Astrocyte (in vitro differentiated cells and primary cell): Measurements from ENCODE around the gene CELF2. TPM values are rescaled to one million over a fixed set of nuclear protein-coding genes. Genes with fewer than 3 reads are reported as not detected.

Experiments used
- DNase-seq: peaks from one replicate; pipeline ENCODE4 v3.0.0-alpha.2; 2010; ENCODE audit warnings: low read depth
- FAIRE-seq: peaks from 2 replicates; lab custom pipeline; 2011; peaks lifted over from hg19 to GRCh38; lab: Jason Lieb, UNC
- H2AFZ ChIP-seq: 2 replicates; pipeline ENCODE4 v1.6.0; 2012; ENCODE audit warnings: low read depth, low read length, inconsistent platforms
- H3K27ac ChIP-seq: 2 replicates; pipeline ENCODE4 v1.5.1; 2011; ENCODE audit warnings: low read depth, low read length, inconsistent platforms
- H3K27me3 ChIP-seq: 2 replicates; pipeline ENCODE4 v1.6.0; 2011; ENCODE audit warnings: low read length, inconsistent platforms; ENCODE audit not compliant: insufficient read depth
- H3K36me3 ChIP-seq: 2 replicates; pipeline ENCODE4 v1.5.1; 2011; ENCODE audit warnings: low read length, inconsistent platforms; ENCODE audit not compliant: insufficient read depth
- H3K4me1 ChIP-seq: 2 replicates; pipeline ENCODE4 v1.5.1; 2011; ENCODE audit warnings: low read length, inconsistent platforms; ENCODE audit not compliant: insufficient read depth
- H3K4me2 ChIP-seq: 2 replicates; pipeline ENCODE4 v1.6.0; 2012; ENCODE audit warnings: low read length, inconsistent platforms
- H3K4me3 ChIP-seq: 2 replicates; pipeline ENCODE4 v1.5.1; 2011; ENCODE audit warnings: low read depth, mild to moderate bottlenecking, low read length, inconsistent platforms; ENCODE audit not compliant: insufficient read depth
- H3K79me2 ChIP-seq: 2 replicates; pipeline ENCODE4 v1.6.0; 2012; ENCODE audit warnings: mild to moderate bottlenecking, low read length, inconsistent platforms; ENCODE audit not compliant: insufficient read depth
- H3K9ac ChIP-seq: 2 replicates; pipeline ENCODE4 v1.6.0; 2012; ENCODE audit warnings: mild to moderate bottlenecking, low read length, inconsistent platforms
- H3K9me3 ChIP-seq: 2 replicates; pipeline ENCODE4 v1.5.1; 2012; ENCODE audit warnings: low read depth, mild to moderate bottlenecking, low read length, inconsistent platforms; ENCODE audit not compliant: insufficient read depth
- H4K20me1 ChIP-seq: 2 replicates; pipeline ENCODE4 v1.6.0; 2012; ENCODE audit warnings: low read length, inconsistent platforms; ENCODE audit not compliant: insufficient read depth
- H3K27ac Mint-ChIP-seq: one replicate; pipeline ENCODE4 v1.8.0; 2021; ENCODE audit warnings: mild to moderate bottlenecking, mixed read lengths; ENCODE audit not compliant: unreplicated experiment
- H3K27me3 Mint-ChIP-seq: one replicate; pipeline ENCODE4 v1.8.0; 2021; ENCODE audit warnings: low read depth, mixed read lengths; ENCODE audit not compliant: unreplicated experiment
- H3K36me3 Mint-ChIP-seq: one replicate; pipeline ENCODE4 v1.8.0; 2021; ENCODE audit warnings: low read depth, mixed read lengths; ENCODE audit not compliant: unreplicated experiment
- H3K4me1 Mint-ChIP-seq: one replicate; pipeline ENCODE4 v1.8.0; 2021; ENCODE audit warnings: low read depth, mixed read lengths; ENCODE audit not compliant: unreplicated experiment
- H3K4me3 Mint-ChIP-seq: one replicate; pipeline ENCODE4 v1.8.0; 2021; ENCODE audit warnings: mild to moderate bottlenecking, moderate library complexity, mixed read lengths; ENCODE audit not compliant: unreplicated experiment
- H3K9me3 Mint-ChIP-seq: one replicate; pipeline ENCODE4 v1.8.0; 2021; ENCODE audit warnings: mild to moderate bottlenecking, mixed read lengths; ENCODE audit not compliant: unreplicated experiment
- EZH2 ChIP-seq: IDR thresholded peaks from 2 replicates; pipeline ENCODE4 v1.6.1; 2012; ENCODE audit warnings: mild to moderate bottlenecking, low read length, inconsistent platforms; ENCODE audit not compliant: insufficient read depth
- total RNA-seq: library from RNA; stranded (reverse); gene quantifications from 2 replicates; pipeline ENCODE4 v1.2.1, GENCODE V29; 2021
- TF ChIP-seq, protein P1 (sequence below): IDR thresholded peaks from 2 replicates; pipeline ENCODE4 v1.5.1; 2011; ENCODE audit warnings: low read depth, mild to moderate bottlenecking, inconsistent platforms, low read length, moderate library complexity; ENCODE audit not compliant: insufficient read depth

The CELF2 gene
- total RNA-seq, 1 donor from 2014 or later: 76.1 TPM

- Histone ChIP-seq H3K27me3 (no peaks in the 10 kb centered on the region), H2AFZ (no peak overlapping the region)
These were observed 196.7 kb downstream of the CELF2 start for GRCh38 chr10:11214407-11214806.

DNA sequence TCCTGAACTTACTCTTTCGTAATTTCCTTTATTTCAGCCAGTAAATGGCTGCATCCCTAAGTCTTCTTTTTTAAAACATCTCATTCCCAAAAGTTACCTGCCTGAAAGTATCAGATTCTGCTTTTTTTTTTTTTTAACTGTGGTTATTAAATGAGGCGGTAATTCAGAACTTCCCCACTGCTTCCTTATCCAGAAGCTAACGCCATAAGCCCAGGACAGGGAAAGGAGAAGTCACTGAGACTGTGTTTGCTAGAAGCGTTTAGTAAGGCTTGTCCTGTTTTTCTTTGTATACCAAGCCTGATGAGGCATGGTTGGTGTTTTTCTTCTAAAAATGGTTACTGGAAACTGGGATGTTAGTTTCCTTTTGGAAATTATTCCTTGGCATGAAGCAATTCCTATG is 197.8 kb downstream of the CELF2 start:
- Histone ChIP-seq H3K27me3 (no peaks in the 10 kb centered on the region), H3K9me3 (no peaks in the 10 kb centered on the region), H3K36me3 (no peaks in the 10 kb centered on the region), H3K4me3 (no peak overlapping the region), H3K79me2 (no peaks in the 10 kb centered on the region), H3K27ac (no peak overlapping the region), H4K20me1 (no peaks in the 10 kb centered on the region), H3K4me2 (no peak overlapping the region), H2AFZ (no peak overlapping the region), H3K4me1 (no peaks in the 10 kb centered on the region), H3K9ac (no peak overlapping the region)
- Mint-ChIP-seq H3K9me3 (no peaks in the 10 kb centered on the region), H3K27me3 (no peaks in the 10 kb centered on the region), H3K36me3 (peaks cover 9% of the 10 kb centered on the region), H3K4me1 (peaks cover 24% of the 10 kb centered on the region), H3K27ac (no peak overlapping the region), H3K4me3 (no peak overlapping the region)
- no peak for FAIRE-seq
- TF ChIP-seq, protein P1, sequence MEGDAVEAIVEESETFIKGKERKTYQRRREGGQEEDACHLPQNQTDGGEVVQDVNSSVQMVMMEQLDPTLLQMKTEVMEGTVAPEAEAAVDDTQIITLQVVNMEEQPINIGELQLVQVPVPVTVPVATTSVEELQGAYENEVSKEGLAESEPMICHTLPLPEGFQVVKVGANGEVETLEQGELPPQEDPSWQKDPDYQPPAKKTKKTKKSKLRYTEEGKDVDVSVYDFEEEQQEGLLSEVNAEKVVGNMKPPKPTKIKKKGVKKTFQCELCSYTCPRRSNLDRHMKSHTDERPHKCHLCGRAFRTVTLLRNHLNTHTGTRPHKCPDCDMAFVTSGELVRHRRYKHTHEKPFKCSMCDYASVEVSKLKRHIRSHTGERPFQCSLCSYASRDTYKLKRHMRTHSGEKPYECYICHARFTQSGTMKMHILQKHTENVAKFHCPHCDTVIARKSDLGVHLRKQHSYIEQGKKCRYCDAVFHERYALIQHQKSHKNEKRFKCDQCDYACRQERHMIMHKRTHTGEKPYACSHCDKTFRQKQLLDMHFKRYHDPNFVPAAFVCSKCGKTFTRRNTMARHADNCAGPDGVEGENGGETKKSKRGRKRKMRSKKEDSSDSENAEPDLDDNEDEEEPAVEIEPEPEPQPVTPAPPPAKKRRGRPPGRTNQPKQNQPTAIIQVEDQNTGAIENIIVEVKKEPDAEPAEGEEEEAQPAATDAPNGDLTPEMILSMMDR: no peak
- TF ChIP-seq EZH2: no peak
- no peak for DNase-seq

More at GRCh38 chr10:11214407-11214806, 196.7 kb downstream of the CELF2 start:
- H3K36me3 ChIP-seq: no peaks in the 10 kb centered on the region
- Mint-ChIP-seq H3K36me3 (peaks cover 9% of the 10 kb centered on the region), H3K27me3 (no peaks in the 10 kb centered on the region), H3K4me1 (peaks cover 27% of the 10 kb centered on the region), H3K27ac (no peak overlapping the region), H3K9me3 (no peaks in the 10 kb centered on the region), H3K4me3 (no peak overlapping the region)
- H3K27ac ChIP-seq: no peak overlapping the region
- H3K9me3 ChIP-seq: no peaks in the 10 kb centered on the region
- TF ChIP-seq, protein P1: no peak
- no peak for TF ChIP-seq EZH2
- no peaks in the 10 kb centered on the region for H4K20me1 ChIP-seq
- no peaks in the 10 kb centered on the region for H3K4me1 ChIP-seq
- FAIRE-seq (no peak), DNase-seq (no peak)
- no peak overlapping the region for H3K9ac ChIP-seq
- H3K79me2 ChIP-seq: no peaks in the 10 kb centered on the region
- H3K4me3 ChIP-seq: no peak overlapping the region
- H3K4me2 ChIP-seq: no peak overlapping the region

DNA sequence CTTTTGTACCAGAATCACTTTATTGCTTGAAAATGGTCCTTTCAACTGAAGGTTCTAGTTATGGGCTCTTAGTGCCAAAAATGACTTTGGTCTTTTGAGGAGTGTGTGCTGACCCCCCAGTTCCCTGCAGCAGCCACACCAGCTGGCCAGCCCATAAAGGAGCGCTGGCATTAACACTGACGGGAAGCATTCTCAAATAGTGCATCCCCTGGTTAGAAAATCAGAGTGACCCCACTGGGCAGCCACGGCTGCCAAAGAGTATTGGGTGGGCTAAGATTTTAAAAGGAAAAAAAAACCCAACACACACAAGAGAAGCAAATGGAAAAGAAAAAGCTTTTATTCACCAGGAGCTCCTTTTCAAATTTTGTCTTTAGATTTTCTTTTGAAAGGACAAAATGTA is 199.8 kb downstream of the CELF2 start:
- Histone ChIP-seq H3K9me3 (no peaks in the 10 kb centered on the region), H3K4me2 (no peak overlapping the region), H2AFZ (no peak overlapping the region), H3K4me3 (no peak overlapping the region), H3K27me3 (no peaks in the 10 kb centered on the region), H3K9ac (no peak overlapping the region), H3K27ac (no peak overlapping the region), H3K4me1 (no peaks in the 10 kb centered on the region), H4K20me1 (no peaks in the 10 kb centered on the region), H3K36me3 (no peaks in the 10 kb centered on the region), H3K79me2 (no peaks in the 10 kb centered on the region)
- FAIRE-seq (no peak), DNase-seq (no peak)
- Mint-ChIP-seq H3K4me1 (peaks cover 15% of the 10 kb centered on the region), H3K27ac (no peak overlapping the region), H3K27me3 (no peaks in the 10 kb centered on the region), H3K36me3 (peaks cover 9% of the 10 kb centered on the region), H3K9me3 (no peaks in the 10 kb centered on the region), H3K4me3 (no peak overlapping the region)
- no peak for TF ChIP-seq EZH2
- TF ChIP-seq, protein P1: no peak
